GM12878 (cell line): ENCODE results near the gene BSPRY. TPM values are rescaled to one million over a fixed set of nuclear protein-coding genes. Genes with fewer than 3 reads are reported as not detected.

Source experiments
- ATAC-seq: fragments of 200-7000 bp; cut with Tn5 transposase; 3 replicates; pipeline ENCODE4 v1.9.1; 2020; ENCODE audit warnings: mild to moderate bottlenecking, moderate library complexity
- BruUV-seq: library from RNA; stranded (reverse); fragments of 400-500 nt; replicated peaks from 2 replicates; lab custom pipeline; 2021; lab: Mats Ljungman, UMichigan
- CTCF ChIA-PET: fragments of 300-600 bp; sonication (Branson Sonifier 250); formaldehyde crosslinking; extraction: SDS; loops from one replicate; lab custom pipeline; 2021; ENCODE audit warnings: inconsistent platforms; lab: Yijun Ruan, JAX
- POLR2A ChIA-PET: fragments of 350-600 bp; formaldehyde crosslinking; extraction: SDS; loops from one replicate; lab custom pipeline; 2021; ENCODE audit warnings: inconsistent platforms; lab: Charles Lee
- RAD21 ChIA-PET: fragments of 300-600 bp; sonication (Branson Sonifier 250); formaldehyde crosslinking; loops from one replicate; lab custom pipeline; 2023; ENCODE audit warnings: antibody characterized with exemption; ENCODE audit not compliant: unreplicated experiment; lab: Charles Lee
- SMC1A ChIA-PET: fragments of 300-600 bp; sonication (Branson Sonifier 250); formaldehyde crosslinking; loops from one replicate; lab custom pipeline; 2023; ENCODE audit not compliant: unreplicated experiment, uncharacterized antibody; lab: Charles Lee
- DNase-seq: peaks from one replicate; pipeline ENCODE4 v3.0.0-alpha.2; 2011; ENCODE audit warnings: low read depth, low spot score
- FAIRE-seq: peaks from 3 replicates; lab custom pipeline; 2011; peaks lifted over from hg19 to GRCh38; lab: Jason Lieb, UNC
- H2AFZ ChIP-seq: 2 replicates; pipeline ENCODE4 v1.6.0; 2011; ENCODE audit warnings: low read depth, low read length, control low read depth; ENCODE audit not compliant: control insufficient read depth
- H3K27ac ChIP-seq: 2 replicates; pipeline ENCODE4 v1.5.1; 2011; ENCODE audit warnings: control low read depth; ENCODE audit not compliant: control insufficient read depth, insufficient read depth
- H3K27me3 ChIP-seq, 2 experiments: replicated peaks in 1 of 2; 2 replicates each; pipeline versions ENCODE4 v1.6.0 to v1.6.1; 2011; ENCODE audit warnings: low read length in 1 of 2; ENCODE audit not compliant: control insufficient read depth in 2 of 2, insufficient read depth in 2 of 2
- H3K36me3 ChIP-seq, 2 experiments: 2 replicates each; pipeline ENCODE4 v1.5.1; 2011; ENCODE audit warnings: low read length in 1 of 2; ENCODE audit not compliant: control insufficient read depth in 2 of 2, insufficient read depth in 2 of 2
- H3K4me1 ChIP-seq: 2 replicates; pipeline ENCODE4 v1.6.1; 2011; ENCODE audit warnings: mild to moderate bottlenecking, low read length, moderate library complexity, mixed read lengths; ENCODE audit not compliant: control insufficient read depth, insufficient read depth
- H3K4me2 ChIP-seq: 2 replicates; pipeline ENCODE4 v1.6.0; 2011; ENCODE audit warnings: control low read depth; ENCODE audit not compliant: control insufficient read depth, insufficient read depth
- H3K4me3 ChIP-seq: fragments of 200-600 bp; sonication (generic); 2 replicates; pipeline ENCODE4 v1.5.1; 2016
- H3K79me2 ChIP-seq: 2 replicates; pipeline ENCODE4 v1.6.0; 2011; ENCODE audit warnings: low read length; ENCODE audit not compliant: control insufficient read depth, insufficient read depth
- H3K9ac ChIP-seq: 2 replicates; pipeline ENCODE4 v1.8.0; 2011; ENCODE audit warnings: low read length, control low read depth, mixed read lengths; ENCODE audit not compliant: control insufficient read depth, insufficient read depth
- H3K9me3 ChIP-seq: replicated peaks from 3 replicates; pipeline ENCODE4 v1.5.1; 2011; ENCODE audit warnings: mild to moderate bottlenecking, low read length; ENCODE audit not compliant: control insufficient read depth, insufficient read depth
- H4K20me1 ChIP-seq: 2 replicates; pipeline ENCODE4 v1.6.0; 2011; ENCODE audit not compliant: control insufficient read depth, insufficient read depth
- GATAD2B ChIP-seq: fragments of 450-650 bp; conservative IDR thresholded peaks from 2 replicates; pipeline ENCODE4 v1.6.1; 2017; ENCODE audit warnings: low read depth, mild to moderate bottlenecking, moderate library complexity
- SMC3 ChIP-seq: IDR thresholded peaks from 2 replicates; pipeline ENCODE4 v1.6.1; 2011; ENCODE audit warnings: low read length, improper control_type of control experiment, borderline replicate concordance
- STAT1 ChIP-seq: fragments of 450-650 bp; conservative IDR thresholded peaks from 2 replicates; pipeline ENCODE4 v1.6.1; 2014; ENCODE audit warnings: antibody characterized with exemption, mild to moderate bottlenecking
- TCF3 ChIP-seq: IDR thresholded peaks from 2 replicates; pipeline ENCODE4 v1.6.1; 2012; ENCODE audit warnings: low read depth, mild to moderate bottlenecking, low read length, borderline replicate concordance; ENCODE audit not compliant: insufficient read depth
- WGBS: methylation state at CpG from one replicate; pipeline ENCODE4 v1.1.6; 2016; ENCODE audit warnings: low lambda C conversion rate; ENCODE audit not compliant: insufficient replicate concordance, insufficient coverage; ENCODE audit errors: missing lambda C conversion rate; 5-methylcytosine and 5-hydroxymethylcytosine counted together
- in situ Hi-C: fragments of 300-500 bp; cut with MboI; formaldehyde crosslinking; loops from 9 replicates; pipeline ENCODE4 v1.14.3; 2018; ENCODE audit warnings: mixed read lengths
- intact Hi-C: fragments of 100-400 bp; cut with micrococcal nuclease; formaldehyde crosslinking; loops from one replicate; pipeline ENCODE4 v1.14.2; 2022; ENCODE audit not compliant: unreplicated experiment
- polyA plus RNA-seq, 11 experiments: library from polyadenylated mRNA; depleted of rRNA in 4 of 11; unstranded in 6 of 11; stranded (reverse) in 5 of 11; fragments of >200 nt; fragmentation: Nextera tagmentation in 4 of 11; fragmentation: Illumina TruSeq in 1 of 11; extraction: Ambion mirVana in 4 of 11; extraction: Trizol in 1 of 11; gene quantifications; 1 replicate in 1 of 11; 2 replicates in 10 of 11; pipeline versions ENCODE4 v1.2.1 to v1.2.3, GENCODE V29; 2011 to 2016; ENCODE audit warnings: inconsistent platforms in 2 of 11, missing spikeins in 2 of 11, low read depth in 1 of 11
- total RNA-seq, 4 experiments: library from RNA; depleted of rRNA in 3 of 4; stranded (reverse); fragments of >200 nt in 3 of 4; fragmentation: Illumina TruSeq in 1 of 4; extraction: Trizol in 1 of 4; gene quantifications; 2 replicates each; pipeline versions ENCODE4 v1.2.1 to v1.2.3, GENCODE V29; 2013 to 2021
- TF ChIP-seq, protein P1 (sequence below): fragments of 450-650 bp; IDR thresholded peaks from 2 replicates; pipeline ENCODE4 v1.6.1; 2017; ENCODE audit warnings: mild to moderate bottlenecking, low read depth, inconsistent platforms; ENCODE audit not compliant: poor library complexity, severe bottlenecking
- TF ChIP-seq, protein P2 (sequence below): IDR thresholded peaks from 2 replicates; pipeline ENCODE4 v1.6.1; 2012; ENCODE audit warnings: low read depth, low read length, improper control_type of control experiment

BSPRY gene
- total and polyA plus RNA-seq, 10 of the 15 experiments (the other 5 are each of a cell fraction or from before 2014, with no cell fraction given) = 0.45 to 6.3 (median 4.1) TPM

DNA sequence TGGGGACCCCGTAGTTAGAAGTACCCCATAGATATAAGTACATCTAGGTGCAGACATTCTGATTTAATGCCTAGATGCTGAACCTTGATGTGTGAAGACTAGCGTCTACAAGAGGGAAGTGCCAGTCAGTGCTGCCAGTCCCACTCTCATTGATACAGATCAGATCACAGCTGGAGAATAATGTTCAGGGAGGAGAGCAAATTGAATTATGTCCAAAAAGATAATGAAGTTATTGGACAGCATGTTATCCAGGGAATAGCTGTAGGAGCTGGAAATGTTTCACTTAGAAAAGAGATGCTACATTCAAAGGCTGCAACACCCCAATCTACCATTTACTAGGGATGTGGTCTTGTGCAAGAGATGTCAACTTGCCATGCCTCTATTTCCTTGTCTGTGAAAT, 30.3 kb upstream of the BSPRY start:
- FAIRE-seq = no peak

More for the DNA sequence above, 30.3 kb upstream of the BSPRY start:
- H2AFZ ChIP-seq = no peak overlapping the region
- H3K4me2 ChIP-seq = no peak overlapping the region
- ChIA-PET CTCF (interaction anchor here (0.8 to 1.3 kb wide), 4 partner anchors 10 to 82 kb away, joined by 3 to 4 read pairs (median 4); partner anchors contain the start of genes ALAD, BSPRY and WDR31), SMC1A (interaction anchor here (0.8 to 1.7 kb wide), 4 partner anchors 9 to 336 kb away, joined by 3 to 5 read pairs (median 3); no protein-coding TSS in a partner anchor), POLR2A (no interaction called here), RAD21 (interaction anchor here (1.7 kb wide), 1 partner anchor 21 kb away, joined by 4 read pairs; the partner anchor contains the start of gene WDR31)
- BruUV-seq = no TSS peak
- DNase-seq = no peak
- no peak overlapping the region for H3K27ac ChIP-seq
- peaks cover 0 to 3% of the 10 kb centered on the region in 2 experiments; a peak in 1 of 4 replicates for H3K27me3 ChIP-seq
- in situ Hi-C loops (no loop called here), intact Hi-C loops (no loop called here)
- H3K4me3 ChIP-seq = no peak overlapping the region
- no peak overlapping the region for H3K9ac ChIP-seq
- H3K79me2 ChIP-seq = no peaks in the 10 kb centered on the region
- H3K36me3 ChIP-seq = no peaks in the 10 kb centered on the region
- no peaks in the 10 kb centered on the region; the same call in 1 of the 2 replicates for H4K20me1 ChIP-seq
- H3K4me1 ChIP-seq = no peaks in the 10 kb centered on the region
- H3K9me3 ChIP-seq = no peaks in the 10 kb centered on the region
- TF ChIP-seq TCF3 = no peak
- TF ChIP-seq SMC3 = no peak
- no peak for TF ChIP-seq STAT1
- TF ChIP-seq, protein P1, sequence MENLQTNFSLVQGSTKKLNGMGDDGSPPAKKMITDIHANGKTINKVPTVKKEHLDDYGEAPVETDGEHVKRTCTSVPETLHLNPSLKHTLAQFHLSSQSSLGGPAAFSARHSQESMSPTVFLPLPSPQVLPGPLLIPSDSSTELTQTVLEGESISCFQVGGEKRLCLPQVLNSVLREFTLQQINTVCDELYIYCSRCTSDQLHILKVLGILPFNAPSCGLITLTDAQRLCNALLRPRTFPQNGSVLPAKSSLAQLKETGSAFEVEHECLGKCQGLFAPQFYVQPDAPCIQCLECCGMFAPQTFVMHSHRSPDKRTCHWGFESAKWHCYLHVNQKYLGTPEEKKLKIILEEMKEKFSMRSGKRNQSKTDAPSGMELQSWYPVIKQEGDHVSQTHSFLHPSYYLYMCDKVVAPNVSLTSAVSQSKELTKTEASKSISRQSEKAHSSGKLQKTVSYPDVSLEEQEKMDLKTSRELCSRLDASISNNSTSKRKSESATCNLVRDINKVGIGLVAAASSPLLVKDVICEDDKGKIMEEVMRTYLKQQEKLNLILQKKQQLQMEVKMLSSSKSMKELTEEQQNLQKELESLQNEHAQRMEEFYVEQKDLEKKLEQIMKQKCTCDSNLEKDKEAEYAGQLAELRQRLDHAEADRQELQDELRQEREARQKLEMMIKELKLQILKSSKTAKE = no peak
- TF ChIP-seq GATAD2B = no peak
- TF ChIP-seq, protein P2, sequence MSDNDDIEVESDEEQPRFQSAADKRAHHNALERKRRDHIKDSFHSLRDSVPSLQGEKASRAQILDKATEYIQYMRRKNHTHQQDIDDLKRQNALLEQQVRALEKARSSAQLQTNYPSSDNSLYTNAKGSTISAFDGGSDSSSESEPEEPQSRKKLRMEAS = no peak
- no peak for ATAC-seq
- WGBS = 50% methylated on average over 2 of the region's 2 CpGs
